GM12878 (cell line): ENCODE data around the gene ETV2. TPM values are rescaled to one million over a fixed set of nuclear protein-coding genes. Genes with fewer than 3 reads are reported as not detected.

Experiments
- CHD2 ChIP-seq: IDR thresholded peaks from 2 replicates; pipeline ENCODE4 v1.6.1; 2011; ENCODE audit warnings: low read depth, low read length, improper control_type of control experiment, borderline replicate concordance
- EED ChIP-seq: sonication (generic); IDR thresholded peaks from 2 replicates; pipeline ENCODE4 v1.6.1; 2016; ENCODE audit warnings: antibody characterized with exemption, low read depth
- EGR1 ChIP-seq, 2 experiments: IDR thresholded peaks; 1 replicate in 1 of 2; 2 replicates in 1 of 2; pipeline ENCODE4 v1.6.1; 2011 to 2012; ENCODE audit warnings: low read depth in 2 of 2, low read length in 2 of 2, borderline replicate concordance in 1 of 2, mild to moderate bottlenecking in 1 of 2, moderate library complexity in 1 of 2
- EP300 ChIP-seq, 2 experiments: fragments of 150-350 bp in 1 of 2; IDR thresholded peaks; 2 replicates each; pipeline ENCODE4 v1.6.1; 2011 to 2012; ENCODE audit warnings: low read depth in 2 of 2, low read length in 2 of 2, borderline replicate concordance in 1 of 2, improper control_type of control experiment in 1 of 2, inconsistent platforms in 1 of 2; ENCODE audit not compliant: control insufficient read depth in 1 of 2
- MAX ChIP-seq: IDR thresholded peaks from 2 replicates; pipeline ENCODE4 v1.6.1; 2012; ENCODE audit warnings: low read depth, low read length, improper control_type of control experiment
- MYC ChIP-seq: IDR thresholded peaks from 2 replicates; pipeline ENCODE4 v1.6.1; 2011; ENCODE audit warnings: mild to moderate bottlenecking, low read length, moderate library complexity, inconsistent platforms; ENCODE audit not compliant: insufficient read depth, insufficient replicate concordance, insufficient read length, severe bottlenecking
- NR2C1 ChIP-seq: fragments of 450-650 bp; IDR thresholded peaks from 2 replicates; pipeline ENCODE4 v1.6.1; 2017; ENCODE audit warnings: antibody characterized with exemption, mild to moderate bottlenecking, moderate library complexity
- PML ChIP-seq: IDR thresholded peaks from 2 replicates; pipeline ENCODE4 v1.6.1; 2012; ENCODE audit warnings: low read length, inconsistent platforms
- RAD51 ChIP-seq: fragments of 450-650 bp; IDR thresholded peaks from 2 replicates; pipeline ENCODE4 v1.6.1; 2016; ENCODE audit warnings: moderate library complexity, mild to moderate bottlenecking, inconsistent platforms
- STAT3 ChIP-seq: IDR thresholded peaks from 2 replicates; pipeline ENCODE4 v1.6.1; 2011; ENCODE audit warnings: low read depth, low read length, improper control_type of control experiment
- TAF1 ChIP-seq: IDR thresholded peaks from 2 replicates; pipeline ENCODE4 v1.6.1; 2011; ENCODE audit warnings: mild to moderate bottlenecking, low read depth, low read length, borderline replicate concordance
- TARDBP ChIP-seq: IDR thresholded peaks from 2 replicates; pipeline ENCODE4 v1.6.1; 2016; ENCODE audit warnings: borderline replicate concordance
- USF1 ChIP-seq: IDR thresholded peaks from 2 replicates; pipeline ENCODE4 v1.6.1; 2011; ENCODE audit warnings: borderline replicate concordance, low read depth, mild to moderate bottlenecking, moderate library complexity, mixed read lengths, low read length; ENCODE audit not compliant: insufficient read depth; ENCODE audit errors: extremely low read length
- ZNF217 ChIP-seq: fragments of 450-650 bp; IDR thresholded peaks from 2 replicates; pipeline ENCODE4 v1.6.1; 2017; ENCODE audit warnings: antibody characterized with exemption, mild to moderate bottlenecking
- ZNF687 ChIP-seq: fragments of 450-650 bp; IDR thresholded peaks from 2 replicates; pipeline ENCODE4 v1.6.1; 2017; ENCODE audit warnings: mild to moderate bottlenecking, moderate library complexity
- polyA plus RNA-seq, 11 experiments: library from polyadenylated mRNA; depleted of rRNA in 4 of 11; unstranded in 6 of 11; stranded (reverse) in 5 of 11; fragments of >200 nt; fragmentation: Nextera tagmentation in 4 of 11; fragmentation: Illumina TruSeq in 1 of 11; extraction: Ambion mirVana in 4 of 11; extraction: Trizol in 1 of 11; gene quantifications; 1 replicate in 1 of 11; 2 replicates in 10 of 11; pipeline versions ENCODE4 v1.2.1 to v1.2.3, GENCODE V29; 2011 to 2016; ENCODE audit warnings: inconsistent platforms in 2 of 11, missing spikeins in 2 of 11, low read depth in 1 of 11
- total RNA-seq, 4 experiments: library from RNA; depleted of rRNA in 3 of 4; stranded (reverse); fragments of >200 nt in 3 of 4; fragmentation: Illumina TruSeq in 1 of 4; extraction: Trizol in 1 of 4; gene quantifications; 2 replicates each; pipeline versions ENCODE4 v1.2.1 to v1.2.3, GENCODE V29; 2013 to 2021
- TF ChIP-seq, protein P1 (sequence below): IDR thresholded peaks from 2 replicates; pipeline ENCODE4 v1.6.1; 2012; ENCODE audit warnings: mild to moderate bottlenecking, low read depth, low read length
- TF ChIP-seq, protein P2 (sequence below): fragments of 450-650 bp; IDR thresholded peaks from 2 replicates; pipeline ENCODE4 v1.6.1; 2017; ENCODE audit warnings: antibody characterized with exemption, mild to moderate bottlenecking, moderate library complexity

The ETV2 gene
- total and polyA plus RNA-seq, 10 of the 15 experiments (the other 5 are each of a cell fraction or from before 2014, with no cell fraction given): 0.10 to 1.4 (median 0.54) TPM; not detected in 1

DNA sequence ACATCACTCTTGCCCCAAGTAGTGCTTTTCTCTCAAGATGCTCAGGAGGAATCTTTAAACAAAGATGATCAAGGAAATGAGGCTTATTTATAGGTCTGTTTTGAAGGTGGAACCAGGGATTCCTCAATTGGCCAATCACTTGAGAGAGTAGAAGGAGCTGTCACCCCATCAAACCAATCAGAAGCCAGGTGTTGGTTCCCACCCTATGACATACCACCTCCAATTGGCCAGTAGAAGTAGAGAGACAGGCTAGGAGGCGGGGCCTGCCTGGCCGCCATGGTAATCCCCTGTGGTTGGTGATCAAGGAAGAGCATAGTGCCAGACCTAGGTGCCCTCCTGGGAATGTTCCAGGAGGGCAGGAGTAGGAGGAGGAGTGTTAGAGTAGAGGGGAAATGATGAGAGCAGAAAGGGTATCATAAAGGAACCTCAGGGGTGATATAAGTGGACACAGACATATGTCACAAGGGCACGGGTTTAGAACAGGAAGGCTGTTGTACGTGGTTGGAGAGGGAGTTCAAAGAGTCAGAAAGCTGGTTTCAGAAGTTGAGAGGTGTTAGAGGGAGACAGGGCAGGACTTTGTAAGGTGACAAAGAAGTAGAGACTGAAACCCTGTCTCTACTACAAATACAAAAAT, 45.1 kb upstream of the ETV2 start (continued):
- TF ChIP-seq ZNF687 (no peak), CHD2 (0 out of 2 replicates have a peak, but pooled peaks have one; percentile 32), TARDBP (no peak), MAX (no peak), EGR1 (IDR thresholded peaks at IDR 0.05; ENCODE audit: borderline replicate concordance in 1 of 2, low read depth in 2 of 2, low read length in 2 of 2) (no peak), RAD51 (no peak; the same call in 1 of the 2 replicates), MYC (no peak), USF1 (no peak), EP300 (IDR thresholded peaks at IDR 0.05; ENCODE audit: borderline replicate concordance in 1 of 2, control insufficient read depth in 1 of 2, low read depth in 2 of 2, low read length in 2 of 2) (peak in 1 of 2 experiments; percentile 46; a peak in 1 of 4 replicates), ZNF217 (no peak), TAF1 (no peak), NR2C1 (no peak), PML (no peak), STAT3 (no peak), EED (no peak)
- TF ChIP-seq, protein P1, sequence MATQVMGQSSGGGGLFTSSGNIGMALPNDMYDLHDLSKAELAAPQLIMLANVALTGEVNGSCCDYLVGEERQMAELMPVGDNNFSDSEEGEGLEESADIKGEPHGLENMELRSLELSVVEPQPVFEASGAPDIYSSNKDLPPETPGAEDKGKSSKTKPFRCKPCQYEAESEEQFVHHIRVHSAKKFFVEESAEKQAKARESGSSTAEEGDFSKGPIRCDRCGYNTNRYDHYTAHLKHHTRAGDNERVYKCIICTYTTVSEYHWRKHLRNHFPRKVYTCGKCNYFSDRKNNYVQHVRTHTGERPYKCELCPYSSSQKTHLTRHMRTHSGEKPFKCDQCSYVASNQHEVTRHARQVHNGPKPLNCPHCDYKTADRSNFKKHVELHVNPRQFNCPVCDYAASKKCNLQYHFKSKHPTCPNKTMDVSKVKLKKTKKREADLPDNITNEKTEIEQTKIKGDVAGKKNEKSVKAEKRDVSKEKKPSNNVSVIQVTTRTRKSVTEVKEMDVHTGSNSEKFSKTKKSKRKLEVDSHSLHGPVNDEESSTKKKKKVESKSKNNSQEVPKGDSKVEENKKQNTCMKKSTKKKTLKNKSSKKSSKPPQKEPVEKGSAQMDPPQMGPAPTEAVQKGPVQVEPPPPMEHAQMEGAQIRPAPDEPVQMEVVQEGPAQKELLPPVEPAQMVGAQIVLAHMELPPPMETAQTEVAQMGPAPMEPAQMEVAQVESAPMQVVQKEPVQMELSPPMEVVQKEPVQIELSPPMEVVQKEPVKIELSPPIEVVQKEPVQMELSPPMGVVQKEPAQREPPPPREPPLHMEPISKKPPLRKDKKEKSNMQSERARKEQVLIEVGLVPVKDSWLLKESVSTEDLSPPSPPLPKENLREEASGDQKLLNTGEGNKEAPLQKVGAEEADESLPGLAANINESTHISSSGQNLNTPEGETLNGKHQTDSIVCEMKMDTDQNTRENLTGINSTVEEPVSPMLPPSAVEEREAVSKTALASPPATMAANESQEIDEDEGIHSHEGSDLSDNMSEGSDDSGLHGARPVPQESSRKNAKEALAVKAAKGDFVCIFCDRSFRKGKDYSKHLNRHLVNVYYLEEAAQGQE: no peak
- TF ChIP-seq, protein P2, sequence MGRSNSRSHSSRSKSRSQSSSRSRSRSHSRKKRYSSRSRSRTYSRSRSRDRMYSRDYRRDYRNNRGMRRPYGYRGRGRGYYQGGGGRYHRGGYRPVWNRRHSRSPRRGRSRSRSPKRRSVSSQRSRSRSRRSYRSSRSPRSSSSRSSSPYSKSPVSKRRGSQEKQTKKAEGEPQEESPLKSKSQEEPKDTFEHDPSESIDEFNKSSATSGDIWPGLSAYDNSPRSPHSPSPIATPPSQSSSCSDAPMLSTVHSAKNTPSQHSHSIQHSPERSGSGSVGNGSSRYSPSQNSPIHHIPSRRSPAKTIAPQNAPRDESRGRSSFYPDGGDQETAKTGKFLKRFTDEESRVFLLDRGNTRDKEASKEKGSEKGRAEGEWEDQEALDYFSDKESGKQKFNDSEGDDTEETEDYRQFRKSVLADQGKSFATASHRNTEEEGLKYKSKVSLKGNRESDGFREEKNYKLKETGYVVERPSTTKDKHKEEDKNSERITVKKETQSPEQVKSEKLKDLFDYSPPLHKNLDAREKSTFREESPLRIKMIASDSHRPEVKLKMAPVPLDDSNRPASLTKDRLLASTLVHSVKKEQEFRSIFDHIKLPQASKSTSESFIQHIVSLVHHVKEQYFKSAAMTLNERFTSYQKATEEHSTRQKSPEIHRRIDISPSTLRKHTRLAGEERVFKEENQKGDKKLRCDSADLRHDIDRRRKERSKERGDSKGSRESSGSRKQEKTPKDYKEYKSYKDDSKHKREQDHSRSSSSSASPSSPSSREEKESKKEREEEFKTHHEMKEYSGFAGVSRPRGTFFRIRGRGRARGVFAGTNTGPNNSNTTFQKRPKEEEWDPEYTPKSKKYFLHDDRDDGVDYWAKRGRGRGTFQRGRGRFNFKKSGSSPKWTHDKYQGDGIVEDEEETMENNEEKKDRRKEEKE: no peak
